C4-2B (cell line): ENCODE data around the gene LCMT2.

ENCODE experiments used
- CTCF ChIP-seq: fragments of 450-650 bp; conservative IDR thresholded peaks from 2 replicates; pipeline ENCODE4 v1.5.1; 2017; ENCODE audit warnings: mild to moderate bottlenecking
- ZFX ChIP-seq: fragments of 450-650 bp; IDR thresholded peaks from 2 replicates; pipeline ENCODE4 v1.6.1; 2017

GRCh38 chr15:43318990-43319771 is 11.2 kb downstream of the LCMT2 start:
- TF ChIP-seq CTCF: no peak
- no peak for TF ChIP-seq ZFX
